ENCODE results near the gene VSIR. TPM values are rescaled to one million over a fixed set of nuclear protein-coding genes. Genes with fewer than 3 reads are reported as not detected.

VSIR gene
- total RNA-seq, 1 experiment from 2014 or later: 3.6 TPM

GRCh38 chr10:71708897-71709882 lies 64.1 kb downstream of the VSIR start:
- no peaks in the 10 kb centered on the region for H3K27me3 Mint-ChIP-seq (ENCODE audit: insufficient read depth, unreplicated experiment)
- H3K4me3 Mint-ChIP-seq (ENCODE audit: unreplicated experiment): no peak overlapping the region
- ChIA-PET CTCF (interaction anchor here (0.6 to 6.1 kb wide), 14 partner anchors 12 to 395 kb away, joined by 3 to 57 read pairs (median 4); partner anchors contain the start of gene SLC29A3), POLR2A (no interaction called here)
- BruUV-seq (replicated peaks): no TSS peak
- H3K4me1 Mint-ChIP-seq (ENCODE audit: insufficient read depth, unreplicated experiment): peaks cover 19% of the 10 kb centered on the region
- intact Hi-C loops (cut with micrococcal nuclease): loop anchor here (2.0 kb wide), 1 partner anchor 324 kb away; no protein-coding TSS in a partner anchor
- DNase-seq (ENCODE audit: unreplicated experiment): no peak
- no peaks in the 10 kb centered on the region for H3K9me3 Mint-ChIP-seq (ENCODE audit: unreplicated experiment)
- no peak for TF ChIP-seq CTCF (IDR thresholded peaks at IDR 0.05; ENCODE audit: unreplicated experiment)
- H3K36me3 Mint-ChIP-seq (ENCODE audit: insufficient read depth, unreplicated experiment): no peaks in the 10 kb centered on the region
- H3K27ac Mint-ChIP-seq (ENCODE audit: low read depth, unreplicated experiment): no peak overlapping the region

DNA sequence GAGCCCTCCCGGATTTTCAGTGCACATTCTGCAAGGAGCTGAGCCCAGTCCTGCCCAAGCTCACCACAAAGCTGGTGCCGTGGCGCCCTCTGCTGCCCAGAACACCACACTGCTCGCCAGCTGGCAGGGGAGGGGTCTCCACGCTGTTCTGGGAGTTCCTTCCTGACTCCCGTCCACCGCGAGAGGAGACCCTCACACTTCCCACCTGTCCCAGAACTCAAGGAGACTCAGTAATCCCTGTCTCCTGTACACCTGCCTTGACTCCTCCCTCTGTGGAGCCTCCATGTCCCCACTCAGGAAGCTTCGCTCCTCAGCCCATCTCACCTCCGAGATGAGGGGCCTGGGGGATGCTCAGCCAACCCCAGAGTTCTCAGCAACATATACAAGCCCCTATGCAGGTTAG lies 65.0 kb downstream of the VSIR start:
- DNase-seq (ENCODE audit: unreplicated experiment): peak; percentile 47
- ChIA-PET POLR2A (no interaction called here), CTCF (interaction anchor here (0.5 to 6.1 kb wide), 23 partner anchors 8 to 732 kb away, joined by 3 to 57 read pairs (median 3); partner anchors contain the start of gene SLC29A3)
- BruUV-seq (replicated peaks): no TSS peak
- no peaks in the 10 kb centered on the region for H3K36me3 Mint-ChIP-seq (ENCODE audit: insufficient read depth, unreplicated experiment)
- H3K4me3 Mint-ChIP-seq (ENCODE audit: unreplicated experiment): no peak overlapping the region
- intact Hi-C loops (cut with micrococcal nuclease): loop anchor here (2.0 kb wide), 1 partner anchor 324 kb away; no protein-coding TSS in a partner anchor
- H3K27me3 Mint-ChIP-seq (ENCODE audit: insufficient read depth, unreplicated experiment): no peaks in the 10 kb centered on the region
- H3K4me1 Mint-ChIP-seq (ENCODE audit: insufficient read depth, unreplicated experiment): peaks cover 11% of the 10 kb centered on the region
- peak; percentile 84 for TF ChIP-seq CTCF (IDR thresholded peaks at IDR 0.05; ENCODE audit: unreplicated experiment)
- H3K27ac Mint-ChIP-seq (ENCODE audit: low read depth, unreplicated experiment): no peak overlapping the region
- H3K9me3 Mint-ChIP-seq (ENCODE audit: unreplicated experiment): no peaks in the 10 kb centered on the region

DNA sequence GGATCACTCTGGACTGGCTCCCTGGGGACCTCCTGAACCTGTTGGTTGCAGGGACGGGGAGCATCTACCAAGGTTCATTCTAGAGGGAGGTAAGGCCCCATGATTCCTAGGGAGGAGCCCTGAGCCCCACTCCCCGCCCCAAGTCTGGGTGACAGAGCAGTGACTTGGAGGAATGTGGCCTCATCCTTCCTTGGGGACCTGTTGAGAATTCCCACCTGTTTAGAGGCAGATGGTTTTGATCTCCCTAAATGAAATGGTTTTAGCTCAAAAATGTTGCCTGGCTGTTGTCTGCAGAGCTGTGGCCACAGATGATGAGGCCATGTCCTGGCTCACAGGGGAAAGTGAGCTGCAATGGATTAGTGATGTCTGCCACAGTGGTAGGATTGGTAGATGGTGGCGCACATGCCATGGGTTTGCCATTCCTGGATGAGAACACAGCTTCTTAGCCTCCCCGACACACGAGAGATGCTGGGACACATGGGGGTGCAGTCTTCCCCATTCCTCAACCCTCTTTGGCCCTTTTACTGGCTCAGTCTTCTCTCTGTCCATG lies 66.0 kb downstream of the VSIR start:
- BruUV-seq (replicated peaks): no TSS peak
- ChIA-PET POLR2A (interaction anchor here (0.7 kb wide), 1 partner anchor 11 kb away, joined by 3 read pairs; no protein-coding TSS in a partner anchor), CTCF (interaction anchor here (0.5 to 6.1 kb wide), 17 partner anchors 10 to 644 kb away, joined by 3 to 57 read pairs (median 3); partner anchors contain the start of gene SLC29A3)
- no peaks in the 10 kb centered on the region for H3K27me3 Mint-ChIP-seq (ENCODE audit: insufficient read depth, unreplicated experiment)
- no peaks in the 10 kb centered on the region for H3K9me3 Mint-ChIP-seq (ENCODE audit: unreplicated experiment)
- no peak for TF ChIP-seq CTCF (IDR thresholded peaks at IDR 0.05; ENCODE audit: unreplicated experiment)
- no peak for DNase-seq (ENCODE audit: unreplicated experiment)
- H3K36me3 Mint-ChIP-seq (ENCODE audit: insufficient read depth, unreplicated experiment): no peaks in the 10 kb centered on the region
- no peak overlapping the region for H3K27ac Mint-ChIP-seq (ENCODE audit: low read depth, unreplicated experiment)
- intact Hi-C loops (cut with micrococcal nuclease): no loop called here
- H3K4me1 Mint-ChIP-seq (ENCODE audit: insufficient read depth, unreplicated experiment): peaks cover 5% of the 10 kb centered on the region
- H3K4me3 Mint-ChIP-seq (ENCODE audit: unreplicated experiment): no peak overlapping the region

Data from MCF 10A (cell line).